Thoracic aorta (tissue), 2 donors: ENCODE data around the gene BRWD1. TPM values are rescaled to one million over a fixed set of nuclear protein-coding genes. Genes with fewer than 3 reads are reported as not detected.

ENCODE experiments used
- ATAC-seq: fragments of 150-250 bp; one replicate; pipeline ENCODE4 v1.8.0; 2017; ENCODE audit warnings: low read depth; ENCODE audit not compliant: insufficient number of reproducible peaks, low FRiP score
- DNase-seq: peaks from one replicate; pipeline ENCODE4 v3.0.0-alpha.2; 2020; ENCODE audit warnings: low spot score
- H3K27ac ChIP-seq, 2 donors: fragments of 200-600 bp; sonication (generic); 1 replicate in 1 of 2; 2 replicates in 1 of 2; pipeline ENCODE4 v1.5.1; 2016; ENCODE audit warnings: mild to moderate bottlenecking in 2 of 2, moderate library complexity in 2 of 2
- H3K27me3 ChIP-seq: fragments of 200-600 bp; sonication (generic); replicated peaks from 2 replicates; pipeline ENCODE4 v1.6.0; 2016; ENCODE audit warnings: mild to moderate bottlenecking; ENCODE audit not compliant: insufficient read depth
- H3K36me3 ChIP-seq: fragments of 200-600 bp; sonication (generic); one replicate; pipeline ENCODE4 v1.5.1; 2016
- H3K4me1 ChIP-seq, 2 donors: fragments of 200-600 bp; sonication (generic); 1 replicate in 1 of 2; 2 replicates in 1 of 2; pipeline versions ENCODE4 v1.5.1 to v1.6.0; 2016; ENCODE audit warnings: low read depth in 2 of 2, mild to moderate bottlenecking in 1 of 2; ENCODE audit not compliant: control insufficient read depth in 1 of 2
- H3K4me3 ChIP-seq: fragments of 200-600 bp; sonication (generic); 2 replicates; pipeline ENCODE4 v1.5.1; 2016; ENCODE audit warnings: mild to moderate bottlenecking
- H3K9me3 ChIP-seq: fragments of 200-600 bp; sonication (generic); 2 replicates; pipeline ENCODE4 v1.5.1; 2016
- total RNA-seq, 2 donors: library from RNA; depleted of rRNA; stranded (reverse); fragments of >200 nt; gene quantifications; one replicate each; pipeline versions ENCODE4 v1.1.0 to v1.2.3, GENCODE V29; 2016
- TF ChIP-seq, protein P1 (sequence below): fragments of 200-600 bp; sonication (generic); IDR thresholded peaks from one replicate; pipeline ENCODE4 v1.5.1; 2019; ENCODE audit warnings: antibody characterized with exemption

Gene BRWD1
- total RNA-seq, 2 donors from 2014 or later = 56.0 to 81.6 TPM

DNA sequence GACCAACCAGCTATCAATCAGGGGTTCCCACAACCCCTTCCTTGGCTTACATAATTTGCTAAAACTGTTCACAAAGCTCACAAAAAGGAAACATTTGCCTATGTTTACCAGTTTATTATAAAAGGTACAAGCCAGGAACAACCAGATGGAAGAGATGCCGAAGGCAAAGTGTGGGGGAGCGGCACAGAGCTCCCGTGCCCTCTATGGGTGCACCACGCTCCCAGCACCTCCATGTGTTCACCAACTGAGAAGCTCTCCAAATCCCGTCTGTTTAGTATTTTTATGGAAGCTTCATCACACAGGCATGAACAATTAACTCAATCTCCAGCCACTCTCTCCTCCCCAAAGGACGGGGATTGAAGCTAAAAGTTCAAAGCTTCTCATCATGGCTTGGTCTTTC lies 163.1 kb downstream of the BRWD1 start:
- H3K4me1 ChIP-seq = peaks cover 0 to 4% of the 10 kb centered on the region in 2 donors
- H3K36me3 ChIP-seq = no peaks in the 10 kb centered on the region
- TF ChIP-seq, protein P1, sequence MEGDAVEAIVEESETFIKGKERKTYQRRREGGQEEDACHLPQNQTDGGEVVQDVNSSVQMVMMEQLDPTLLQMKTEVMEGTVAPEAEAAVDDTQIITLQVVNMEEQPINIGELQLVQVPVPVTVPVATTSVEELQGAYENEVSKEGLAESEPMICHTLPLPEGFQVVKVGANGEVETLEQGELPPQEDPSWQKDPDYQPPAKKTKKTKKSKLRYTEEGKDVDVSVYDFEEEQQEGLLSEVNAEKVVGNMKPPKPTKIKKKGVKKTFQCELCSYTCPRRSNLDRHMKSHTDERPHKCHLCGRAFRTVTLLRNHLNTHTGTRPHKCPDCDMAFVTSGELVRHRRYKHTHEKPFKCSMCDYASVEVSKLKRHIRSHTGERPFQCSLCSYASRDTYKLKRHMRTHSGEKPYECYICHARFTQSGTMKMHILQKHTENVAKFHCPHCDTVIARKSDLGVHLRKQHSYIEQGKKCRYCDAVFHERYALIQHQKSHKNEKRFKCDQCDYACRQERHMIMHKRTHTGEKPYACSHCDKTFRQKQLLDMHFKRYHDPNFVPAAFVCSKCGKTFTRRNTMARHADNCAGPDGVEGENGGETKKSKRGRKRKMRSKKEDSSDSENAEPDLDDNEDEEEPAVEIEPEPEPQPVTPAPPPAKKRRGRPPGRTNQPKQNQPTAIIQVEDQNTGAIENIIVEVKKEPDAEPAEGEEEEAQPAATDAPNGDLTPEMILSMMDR = no peak
- no peak for ATAC-seq
- no peak overlapping the region for H3K27ac ChIP-seq
- no peaks in the 10 kb centered on the region for H3K9me3 ChIP-seq
- no peak overlapping the region for H3K4me3 ChIP-seq
- no peak for DNase-seq
- no peaks in the 10 kb centered on the region for H3K27me3 ChIP-seq

GRCh38 chr21:39149882-39150281 lies 163.6 kb downstream of the BRWD1 start:
- DNase-seq (no peak), ATAC-seq (no peak)
- Histone ChIP-seq H3K27me3 (no peaks in the 10 kb centered on the region), H3K27ac (no peak overlapping the region), H3K36me3 (no peaks in the 10 kb centered on the region), H3K4me3 (no peak overlapping the region), H3K4me1 (no peaks in the 10 kb centered on the region), H3K9me3 (no peaks in the 10 kb centered on the region)
- TF ChIP-seq, protein P1 = no peak

GRCh38 chr21:39148975-39149374 lies 164.5 kb downstream of the BRWD1 start:
- no peak overlapping the region for H3K27ac ChIP-seq
- TF ChIP-seq, protein P1 = no peak
- ATAC-seq (no peak), DNase-seq (no peak)
- no peaks in the 10 kb centered on the region for H3K36me3 ChIP-seq
- no peaks in the 10 kb centered on the region for H3K9me3 ChIP-seq
- H3K4me1 ChIP-seq = no peaks in the 10 kb centered on the region
- H3K4me3 ChIP-seq = no peak overlapping the region
- no peaks in the 10 kb centered on the region for H3K27me3 ChIP-seq

GRCh38 chr21:39144191-39144590 lies 169.2 kb downstream of the BRWD1 start:
- H3K27ac ChIP-seq = no peak overlapping the region
- ATAC-seq = no peak

DNA sequence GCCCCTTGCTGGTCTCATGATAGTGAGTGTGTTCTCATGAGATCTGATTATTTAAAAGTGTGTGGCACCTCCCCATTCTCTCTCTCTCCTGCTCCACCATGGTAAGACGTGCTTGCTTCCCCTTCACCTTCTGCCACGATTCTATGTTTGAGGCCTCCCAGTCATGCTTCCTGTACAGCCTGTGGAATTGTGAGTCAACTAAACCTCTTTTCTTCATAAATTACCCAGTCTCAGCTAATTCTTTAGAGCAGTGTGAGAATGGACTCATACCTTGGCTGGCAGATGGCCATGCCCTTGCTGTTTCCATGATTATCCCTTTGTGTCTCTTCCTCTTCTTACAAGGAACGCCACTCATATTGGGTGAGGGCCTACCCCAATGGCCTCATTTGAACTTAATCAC lies 170.5 kb downstream of the BRWD1 start:
- DNase-seq (no peak), ATAC-seq (no peak)
- TF ChIP-seq, protein P1 = no peak

More at GRCh38 chr21:39144191-39144590, 169.2 kb downstream of the BRWD1 start:
- Histone ChIP-seq H3K9me3 (no peaks in the 10 kb centered on the region), H3K27me3 (no peaks in the 10 kb centered on the region), H3K4me1 (no peaks in the 10 kb centered on the region), H3K36me3 (no peaks in the 10 kb centered on the region), H3K4me3 (no peak overlapping the region)
- no peak for DNase-seq
- TF ChIP-seq, protein P1 = no peak

More for the DNA sequence above, 170.5 kb downstream of the BRWD1 start:
- Histone ChIP-seq H3K27ac (no peak overlapping the region), H3K9me3 (no peaks in the 10 kb centered on the region), H3K4me1 (peaks cover 0 to under 1% of the 10 kb centered on the region in 2 donors), H3K4me3 (no peak overlapping the region), H3K36me3 (no peaks in the 10 kb centered on the region), H3K27me3 (no peaks in the 10 kb centered on the region)
